22Rv1 (cell line): ENCODE measurements around the gene GPATCH8.

Source experiments
- H3K27ac ChIP-seq: fragments of 450-650 bp; 2 replicates; pipeline ENCODE4 v1.5.1; 2017
- CTCF ChIP-seq: fragments of 450-650 bp; IDR thresholded peaks from 2 replicates; pipeline ENCODE4 v1.5.1; 2017; ENCODE audit warnings: mild to moderate bottlenecking
- ZFX ChIP-seq: fragments of 450-650 bp; IDR thresholded peaks from 2 replicates; pipeline ENCODE4 v1.6.1; 2017; ENCODE audit warnings: antibody characterized with exemption, borderline replicate concordance

The GPATCH8 gene

GRCh38 chr17:44465897-44466296 lies 37.3 kb downstream of the GPATCH8 start:
- TF ChIP-seq ZFX, result no peak
- TF ChIP-seq CTCF, result no peak
- H3K27ac ChIP-seq, result no peak overlapping the region

GRCh38 chr17:44465276-44465675 lies 37.9 kb downstream of the GPATCH8 start:
- no peak overlapping the region for H3K27ac ChIP-seq
- TF ChIP-seq CTCF (no peak), ZFX (no peak)

- TF ChIP-seq CTCF, result no peak
- TF ChIP-seq ZFX, result no peak
- no peak overlapping the region for H3K27ac ChIP-seq
Measured at GRCh38 chr17:44464037-44464436, 39.2 kb downstream of the GPATCH8 start.

- H3K27ac ChIP-seq, result no peak overlapping the region
- TF ChIP-seq CTCF, result no peak
- TF ChIP-seq ZFX, result no peak
Measured at GRCh38 chr17:44451832-44452231, 51.4 kb downstream of the GPATCH8 start.

GRCh38 chr17:44451016-44451627 lies 52.1 kb downstream of the GPATCH8 start:
- TF ChIP-seq ZFX (no peak), CTCF (no peak)
- no peak overlapping the region for H3K27ac ChIP-seq

- H3K27ac ChIP-seq, result no peak overlapping the region
Measured at GRCh38 chr17:44448412-44448811, 54.8 kb downstream of the GPATCH8 start.

GRCh38 chr17:44444735-44445105 lies 58.5 kb downstream of the GPATCH8 start:
- TF ChIP-seq ZFX (no peak), CTCF (no peak)
- no peak overlapping the region for H3K27ac ChIP-seq

More at GRCh38 chr17:44448412-44448811, 54.8 kb downstream of the GPATCH8 start:
- TF ChIP-seq CTCF (no peak), ZFX (no peak)
